DND-41 (cell line): ENCODE results near the gene CASR.

Experiments
- EZH2 ChIP-seq: IDR thresholded peaks from 3 replicates; pipeline ENCODE4 v1.6.1; 2012; ENCODE audit warnings: borderline replicate concordance, low read depth, mild to moderate bottlenecking, moderate library complexity, low read length, inconsistent platforms; ENCODE audit not compliant: severe bottlenecking
- TF ChIP-seq, protein P1 (sequence below): IDR thresholded peaks from 2 replicates; pipeline ENCODE4 v1.5.1; 2012; ENCODE audit warnings: borderline replicate concordance, low read length, moderate library complexity, mild to moderate bottlenecking; ENCODE audit not compliant: poor library complexity, severe bottlenecking; ENCODE audit errors: extremely low read depth

DNA sequence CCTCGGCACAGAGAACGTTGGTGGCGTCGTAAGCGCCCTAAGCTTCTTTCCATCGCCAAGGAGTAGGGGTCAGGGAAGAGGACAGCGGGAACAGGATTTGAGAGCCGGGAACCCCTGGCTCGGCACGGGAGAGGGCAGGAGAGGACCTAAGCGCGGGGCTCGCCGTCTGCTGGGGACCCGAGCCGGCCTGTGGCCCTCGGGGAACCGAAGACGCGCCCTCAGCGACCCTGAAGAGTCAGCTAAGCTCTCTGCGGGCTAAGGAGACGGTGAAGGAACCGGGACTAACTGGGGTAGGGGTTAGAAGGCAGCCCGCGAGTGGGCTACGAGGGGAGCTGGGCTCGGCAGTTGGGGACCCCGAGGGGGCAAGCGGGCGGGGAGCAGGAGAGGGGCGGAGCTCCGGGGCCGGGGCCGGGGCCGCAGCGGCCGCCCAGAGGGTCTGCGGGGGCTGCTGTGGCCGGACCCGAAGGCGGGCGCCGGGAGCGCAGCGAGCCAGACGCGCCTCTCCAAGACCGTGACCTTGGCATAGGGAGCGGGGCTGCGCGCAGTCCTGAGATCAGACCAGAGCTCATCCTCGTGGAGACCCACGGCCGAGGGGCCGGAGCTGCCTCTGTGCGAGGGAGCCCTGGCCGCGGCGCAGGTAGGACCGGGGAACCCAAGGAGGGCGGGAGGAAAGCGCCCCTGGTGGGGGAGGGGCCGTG, 574 bp downstream of the CASR start:
- TF ChIP-seq, protein P1, sequence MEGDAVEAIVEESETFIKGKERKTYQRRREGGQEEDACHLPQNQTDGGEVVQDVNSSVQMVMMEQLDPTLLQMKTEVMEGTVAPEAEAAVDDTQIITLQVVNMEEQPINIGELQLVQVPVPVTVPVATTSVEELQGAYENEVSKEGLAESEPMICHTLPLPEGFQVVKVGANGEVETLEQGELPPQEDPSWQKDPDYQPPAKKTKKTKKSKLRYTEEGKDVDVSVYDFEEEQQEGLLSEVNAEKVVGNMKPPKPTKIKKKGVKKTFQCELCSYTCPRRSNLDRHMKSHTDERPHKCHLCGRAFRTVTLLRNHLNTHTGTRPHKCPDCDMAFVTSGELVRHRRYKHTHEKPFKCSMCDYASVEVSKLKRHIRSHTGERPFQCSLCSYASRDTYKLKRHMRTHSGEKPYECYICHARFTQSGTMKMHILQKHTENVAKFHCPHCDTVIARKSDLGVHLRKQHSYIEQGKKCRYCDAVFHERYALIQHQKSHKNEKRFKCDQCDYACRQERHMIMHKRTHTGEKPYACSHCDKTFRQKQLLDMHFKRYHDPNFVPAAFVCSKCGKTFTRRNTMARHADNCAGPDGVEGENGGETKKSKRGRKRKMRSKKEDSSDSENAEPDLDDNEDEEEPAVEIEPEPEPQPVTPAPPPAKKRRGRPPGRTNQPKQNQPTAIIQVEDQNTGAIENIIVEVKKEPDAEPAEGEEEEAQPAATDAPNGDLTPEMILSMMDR: no peak
- TF ChIP-seq EZH2: no peak
